Subcutaneous adipose tissue (tissue), 4 donors: Measurements from ENCODE around the gene C5orf15. TPM values are rescaled to one million over a fixed set of nuclear protein-coding genes. Genes with fewer than 3 reads are reported as not detected.

ENCODE experiments used
- total RNA-seq, 4 donors: library from RNA; depleted of rRNA; stranded (reverse); fragments of >200 nt; gene quantifications; one replicate each; pipeline ENCODE4 v1.1.0, GENCODE V29; 2016
- TF ChIP-seq, protein P1 (sequence below): fragments of 450-650 bp; IDR thresholded peaks from one replicate; pipeline ENCODE4 v1.5.1; 2016; ENCODE audit warnings: low read depth, mild to moderate bottlenecking, control low read depth, antibody characterized with exemption, moderate library complexity

Gene C5orf15
- total RNA-seq, 4 donors from 2014 or later: 32.2 to 66.0 (median 44.2) TPM

- TF ChIP-seq, protein P1, sequence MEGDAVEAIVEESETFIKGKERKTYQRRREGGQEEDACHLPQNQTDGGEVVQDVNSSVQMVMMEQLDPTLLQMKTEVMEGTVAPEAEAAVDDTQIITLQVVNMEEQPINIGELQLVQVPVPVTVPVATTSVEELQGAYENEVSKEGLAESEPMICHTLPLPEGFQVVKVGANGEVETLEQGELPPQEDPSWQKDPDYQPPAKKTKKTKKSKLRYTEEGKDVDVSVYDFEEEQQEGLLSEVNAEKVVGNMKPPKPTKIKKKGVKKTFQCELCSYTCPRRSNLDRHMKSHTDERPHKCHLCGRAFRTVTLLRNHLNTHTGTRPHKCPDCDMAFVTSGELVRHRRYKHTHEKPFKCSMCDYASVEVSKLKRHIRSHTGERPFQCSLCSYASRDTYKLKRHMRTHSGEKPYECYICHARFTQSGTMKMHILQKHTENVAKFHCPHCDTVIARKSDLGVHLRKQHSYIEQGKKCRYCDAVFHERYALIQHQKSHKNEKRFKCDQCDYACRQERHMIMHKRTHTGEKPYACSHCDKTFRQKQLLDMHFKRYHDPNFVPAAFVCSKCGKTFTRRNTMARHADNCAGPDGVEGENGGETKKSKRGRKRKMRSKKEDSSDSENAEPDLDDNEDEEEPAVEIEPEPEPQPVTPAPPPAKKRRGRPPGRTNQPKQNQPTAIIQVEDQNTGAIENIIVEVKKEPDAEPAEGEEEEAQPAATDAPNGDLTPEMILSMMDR: no peak
Measured at GRCh38 chr5:134003817-134004625, 35.6 kb upstream of the C5orf15 start.

DNA sequence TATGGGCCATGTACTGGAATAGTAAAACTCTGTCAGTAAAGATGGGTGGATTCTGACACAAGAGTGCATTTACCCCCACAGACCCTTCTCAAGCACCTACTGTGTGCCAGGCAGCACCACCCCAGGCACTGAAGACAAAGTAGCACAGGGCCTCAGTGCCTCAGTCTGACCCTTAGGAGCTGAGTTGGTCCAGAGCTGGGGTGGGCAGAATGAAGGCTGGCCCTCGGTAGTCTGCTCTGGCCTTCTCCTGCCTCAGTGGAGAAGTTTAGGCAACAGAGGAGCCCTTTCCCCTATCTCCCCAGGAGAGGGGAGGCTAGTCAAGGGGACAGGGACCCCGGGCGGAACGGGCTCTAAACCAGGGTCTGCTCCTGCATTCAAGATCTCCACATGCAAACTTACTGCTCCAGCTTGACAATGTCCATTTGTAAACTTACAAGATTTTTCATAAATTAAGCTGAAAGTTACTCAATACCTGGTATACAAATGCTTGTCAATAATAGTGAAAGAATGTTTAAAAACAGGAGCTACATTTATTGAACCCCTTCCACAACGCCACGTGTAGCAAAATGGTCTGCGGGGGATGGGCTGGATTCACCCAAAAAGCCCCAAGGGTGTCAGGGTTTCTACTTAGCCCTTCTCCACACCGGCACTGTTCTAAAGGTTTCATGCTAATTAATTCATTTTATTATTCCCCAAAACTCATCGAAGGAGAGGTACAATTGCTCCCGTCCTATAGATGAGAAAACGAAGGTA, 34.8 kb upstream of the C5orf15 start:
- TF ChIP-seq, protein P1: no peak

DNA sequence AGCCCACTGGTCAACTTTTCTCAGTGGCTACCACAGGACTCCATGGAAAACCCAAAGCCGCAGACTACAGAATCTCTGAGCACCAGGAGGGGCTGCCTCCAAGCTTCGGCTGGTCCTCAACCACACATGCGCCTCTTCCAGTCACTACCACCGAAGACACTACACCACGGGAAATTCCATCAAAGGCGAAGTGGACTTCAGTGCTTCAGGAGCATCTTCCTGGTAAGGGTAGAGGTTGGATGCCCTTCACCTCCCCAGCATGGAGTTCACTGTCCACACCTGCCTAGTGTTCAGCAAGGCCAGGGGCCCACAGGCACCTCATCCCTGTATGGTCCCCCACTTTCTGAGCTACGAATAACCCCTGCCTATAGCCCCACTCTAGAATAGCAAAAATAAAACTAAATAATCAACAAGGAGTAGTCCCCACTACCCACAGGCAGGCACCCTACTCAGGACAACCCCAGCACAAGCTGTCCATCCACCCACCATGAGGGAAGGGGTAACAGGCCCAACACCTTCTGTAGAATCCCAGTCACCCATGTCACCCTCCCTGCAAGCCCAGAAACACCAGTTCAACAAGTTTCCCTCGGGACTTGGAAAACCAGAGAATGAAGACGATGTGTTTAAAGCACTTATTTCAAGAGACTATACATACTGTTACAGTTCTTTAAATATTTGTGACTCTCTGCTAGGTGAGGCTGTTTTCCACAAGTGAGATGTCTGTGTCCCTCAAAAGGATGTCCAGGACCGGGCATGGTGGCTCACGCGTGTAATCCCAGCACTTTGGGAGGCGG, 33.7 kb upstream of the C5orf15 start:
- TF ChIP-seq, protein P1: no peak

- TF ChIP-seq, protein P1: no peak
Measured at GRCh38 chr5:134000696-134001453, 32.5 kb upstream of the C5orf15 start.

- TF ChIP-seq, protein P1: no peak
Measured at GRCh38 chr5:134000091-134000511, 31.7 kb upstream of the C5orf15 start.

DNA sequence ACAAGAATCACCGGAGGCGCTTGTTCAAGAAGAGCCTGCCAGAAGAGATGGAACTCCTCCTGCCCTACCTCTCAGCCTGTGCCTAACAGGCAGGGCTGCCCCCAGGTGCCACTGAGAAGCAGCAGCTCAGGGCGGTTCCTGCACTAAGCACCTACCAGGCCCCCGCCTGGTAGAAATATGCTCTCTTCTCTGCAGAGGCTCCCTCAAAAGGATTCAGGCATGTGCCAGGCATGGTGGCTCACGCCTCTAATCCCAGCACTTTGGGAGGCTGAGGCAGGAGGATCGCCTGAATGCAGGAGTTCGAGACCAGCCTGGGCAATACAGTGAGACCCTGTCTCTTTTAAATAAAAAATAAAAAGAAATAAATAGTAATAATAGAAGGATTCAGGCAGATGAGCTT, 30.4 kb upstream of the C5orf15 start:
- TF ChIP-seq, protein P1: no peak
